Measurements from ENCODE around the gene FBXW11. TPM values are rescaled to one million over a fixed set of nuclear protein-coding genes. Genes with fewer than 3 reads are reported as not detected.

FBXW11 gene
- total RNA-seq, 1 donor from 2014 or later: 61.4 TPM

DNA sequence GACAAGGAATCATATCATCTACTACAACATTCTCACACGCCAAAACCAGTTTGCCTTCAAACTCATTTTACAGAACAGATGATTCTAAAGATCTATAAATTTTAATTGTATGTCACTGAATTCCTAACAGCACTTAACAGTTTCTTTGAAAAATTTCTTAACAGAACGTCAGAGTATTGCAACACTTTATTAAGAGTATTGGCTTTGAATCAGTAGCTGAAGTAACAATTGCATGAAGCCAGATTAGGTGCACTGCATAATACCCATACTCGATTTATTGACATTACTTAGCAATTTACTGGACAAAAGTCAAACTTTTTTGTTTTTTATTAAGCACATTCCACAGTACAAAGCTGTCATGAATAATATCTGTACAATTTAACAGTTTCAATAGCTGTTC is 145.1 kb downstream of the FBXW11 start:
- H3K27ac Mint-ChIP-seq (ENCODE audit: unreplicated experiment): no peak overlapping the region
- H3K27me3 Mint-ChIP-seq (ENCODE audit: unreplicated experiment): no peaks in the 10 kb centered on the region
- TF ChIP-seq, protein P1, sequence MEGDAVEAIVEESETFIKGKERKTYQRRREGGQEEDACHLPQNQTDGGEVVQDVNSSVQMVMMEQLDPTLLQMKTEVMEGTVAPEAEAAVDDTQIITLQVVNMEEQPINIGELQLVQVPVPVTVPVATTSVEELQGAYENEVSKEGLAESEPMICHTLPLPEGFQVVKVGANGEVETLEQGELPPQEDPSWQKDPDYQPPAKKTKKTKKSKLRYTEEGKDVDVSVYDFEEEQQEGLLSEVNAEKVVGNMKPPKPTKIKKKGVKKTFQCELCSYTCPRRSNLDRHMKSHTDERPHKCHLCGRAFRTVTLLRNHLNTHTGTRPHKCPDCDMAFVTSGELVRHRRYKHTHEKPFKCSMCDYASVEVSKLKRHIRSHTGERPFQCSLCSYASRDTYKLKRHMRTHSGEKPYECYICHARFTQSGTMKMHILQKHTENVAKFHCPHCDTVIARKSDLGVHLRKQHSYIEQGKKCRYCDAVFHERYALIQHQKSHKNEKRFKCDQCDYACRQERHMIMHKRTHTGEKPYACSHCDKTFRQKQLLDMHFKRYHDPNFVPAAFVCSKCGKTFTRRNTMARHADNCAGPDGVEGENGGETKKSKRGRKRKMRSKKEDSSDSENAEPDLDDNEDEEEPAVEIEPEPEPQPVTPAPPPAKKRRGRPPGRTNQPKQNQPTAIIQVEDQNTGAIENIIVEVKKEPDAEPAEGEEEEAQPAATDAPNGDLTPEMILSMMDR (IDR thresholded peaks at IDR 0.05): no peak
- no peak overlapping the region for H3K4me3 Mint-ChIP-seq (ENCODE audit: unreplicated experiment)
- H3K4me1 Mint-ChIP-seq (ENCODE audit: unreplicated experiment): peaks cover 50% of the 10 kb centered on the region
- H3K9me3 Mint-ChIP-seq (ENCODE audit: unreplicated experiment): no peaks in the 10 kb centered on the region
- peaks cover 12% of the 10 kb centered on the region for H3K36me3 Mint-ChIP-seq (ENCODE audit: unreplicated experiment)
- no peak for DNase-seq (ENCODE audit: extremely low spot score, unreplicated experiment)

DNA sequence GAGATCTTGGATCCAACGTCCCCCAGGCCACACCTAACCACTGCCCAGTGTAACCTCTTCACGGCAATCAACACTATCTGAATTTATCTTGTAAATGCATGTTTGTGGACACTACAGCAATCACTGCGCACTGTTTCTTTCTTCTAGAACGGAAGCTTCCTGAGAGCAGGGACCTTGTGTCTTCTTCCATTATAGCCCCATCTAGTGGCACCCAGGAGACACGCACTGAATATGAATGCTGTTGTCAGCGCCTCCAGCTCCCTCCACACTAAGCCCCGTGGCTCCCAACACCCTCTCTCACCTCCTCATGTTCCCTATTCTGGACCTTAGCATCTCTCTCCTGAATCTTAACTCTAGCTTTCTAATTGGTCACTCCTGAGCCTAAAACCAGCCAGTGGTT is 148.1 kb downstream of the FBXW11 start:
- no peak overlapping the region for H3K27ac Mint-ChIP-seq (ENCODE audit: unreplicated experiment)
- no peak overlapping the region for H3K4me3 Mint-ChIP-seq (ENCODE audit: unreplicated experiment)
- peaks cover 24% of the 10 kb centered on the region for H3K36me3 Mint-ChIP-seq (ENCODE audit: unreplicated experiment)
- no peak for DNase-seq (ENCODE audit: extremely low spot score, unreplicated experiment)
- TF ChIP-seq, protein P1 (IDR thresholded peaks at IDR 0.05): peak; percentile 45
- H3K9me3 Mint-ChIP-seq (ENCODE audit: unreplicated experiment): no peaks in the 10 kb centered on the region
- H3K4me1 Mint-ChIP-seq (ENCODE audit: unreplicated experiment): peaks cover 32% of the 10 kb centered on the region
- no peaks in the 10 kb centered on the region for H3K27me3 Mint-ChIP-seq (ENCODE audit: unreplicated experiment)

DNA sequence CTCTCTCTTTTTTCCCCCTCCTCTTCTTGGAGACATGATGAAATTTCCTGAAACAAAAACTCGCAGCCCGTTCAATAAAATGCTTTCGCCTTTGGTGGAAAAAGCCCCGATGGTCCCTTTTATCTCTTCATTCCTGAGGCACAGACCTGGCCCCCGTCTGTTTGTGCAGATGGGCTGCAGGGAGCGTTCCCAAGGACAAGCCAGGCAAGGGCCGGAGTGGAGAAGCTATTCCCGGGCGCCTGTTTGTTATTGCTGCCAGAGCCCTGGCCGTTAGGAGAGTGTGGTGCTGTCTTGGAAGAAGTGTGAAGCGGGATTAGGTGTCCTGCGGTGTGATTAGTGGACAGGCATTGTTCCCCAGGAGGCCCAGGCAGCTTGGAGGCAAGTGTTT is 149.0 kb downstream of the FBXW11 start:
- H3K4me3 Mint-ChIP-seq (ENCODE audit: unreplicated experiment): no peak overlapping the region
- TF ChIP-seq, protein P1 (IDR thresholded peaks at IDR 0.05): no peak
- no peaks in the 10 kb centered on the region for H3K27me3 Mint-ChIP-seq (ENCODE audit: unreplicated experiment)
- H3K9me3 Mint-ChIP-seq (ENCODE audit: unreplicated experiment): no peaks in the 10 kb centered on the region
- H3K4me1 Mint-ChIP-seq (ENCODE audit: unreplicated experiment): peaks cover 24% of the 10 kb centered on the region
- H3K36me3 Mint-ChIP-seq (ENCODE audit: unreplicated experiment): peaks cover 24% of the 10 kb centered on the region
- DNase-seq (ENCODE audit: extremely low spot score, unreplicated experiment): peak; percentile 66
- no peak overlapping the region for H3K27ac Mint-ChIP-seq (ENCODE audit: unreplicated experiment)

- Mint-ChIP-seq H3K4me3 (ENCODE audit: unreplicated experiment) (no peak overlapping the region), H3K27ac (ENCODE audit: unreplicated experiment) (no peak overlapping the region), H3K27me3 (ENCODE audit: unreplicated experiment) (no peaks in the 10 kb centered on the region), H3K9me3 (ENCODE audit: unreplicated experiment) (no peaks in the 10 kb centered on the region), H3K36me3 (ENCODE audit: unreplicated experiment) (peaks cover 22% of the 10 kb centered on the region), H3K4me1 (ENCODE audit: unreplicated experiment) (peaks cover 13% of the 10 kb centered on the region)
- TF ChIP-seq, protein P1 (IDR thresholded peaks at IDR 0.05): no peak
- DNase-seq (ENCODE audit: extremely low spot score, unreplicated experiment): peak; percentile 53
Observed at GRCh38 chr5:171855798-171856763, 150.4 kb downstream of the FBXW11 start.

- Mint-ChIP-seq H3K4me1 (ENCODE audit: unreplicated experiment) (peaks cover 11% of the 10 kb centered on the region), H3K27me3 (ENCODE audit: unreplicated experiment) (no peaks in the 10 kb centered on the region), H3K27ac (ENCODE audit: unreplicated experiment) (no peak overlapping the region), H3K4me3 (ENCODE audit: unreplicated experiment) (no peak overlapping the region), H3K36me3 (ENCODE audit: unreplicated experiment) (peaks cover 16% of the 10 kb centered on the region), H3K9me3 (ENCODE audit: unreplicated experiment) (no peaks in the 10 kb centered on the region)
- TF ChIP-seq, protein P1 (IDR thresholded peaks at IDR 0.05): no peak
- DNase-seq (ENCODE audit: extremely low spot score, unreplicated experiment): no peak
Observed at GRCh38 chr5:171855265-171855664, 151.2 kb downstream of the FBXW11 start.
